Tibial artery (tissue), 4 donors: ENCODE data around the gene ANKRD22.

Experiments
- DNase-seq, 2 donors: peaks; one replicate each; pipeline ENCODE4 v3.0.0-alpha.2; 2019
- H3K27ac ChIP-seq, 2 donors: fragments of 200-600 bp; sonication (generic) in 1 of 2; 1 replicate in 1 of 2; 2 replicates in 1 of 2; pipeline ENCODE4 v1.5.1; 2018 to 2019; ENCODE audit warnings: mild to moderate bottlenecking in 1 of 2
- H3K27me3 ChIP-seq, 2 donors: fragments of 200-600 bp; sonication (generic) in 1 of 2; one replicate each; pipeline versions ENCODE4 v1.5.1 to v1.6.0; 2016 to 2019
- H3K36me3 ChIP-seq, 3 donors: fragments of 200-600 bp; sonication (generic) in 2 of 3; one replicate each; pipeline ENCODE4 v1.5.1; 2016 to 2019; ENCODE audit warnings: mild to moderate bottlenecking in 2 of 3
- H3K4me1 ChIP-seq, 4 donors: fragments of 200-600 bp; sonication (generic) in 2 of 4; 1 replicate in 3 of 4; 2 replicates in 1 of 4; pipeline ENCODE4 v1.5.1; 2016 to 2019
- H3K4me3 ChIP-seq, 2 donors: fragments of 200-600 bp; sonication (generic) in 1 of 2; 1 replicate in 1 of 2; 2 replicates in 1 of 2; pipeline ENCODE4 v1.5.1; 2018 to 2019; ENCODE audit warnings: mild to moderate bottlenecking in 2 of 2
- H3K9me3 ChIP-seq, 3 donors: fragments of 200-600 bp; sonication (generic) in 1 of 3; one replicate each; pipeline ENCODE4 v1.5.1; 2016 to 2019
- CTCF ChIP-seq, 2 experiments: fragments of 200-600 bp in 1 of 2; fragments of 450-650 bp in 1 of 2; IDR thresholded peaks; one replicate each; pipeline ENCODE4 v1.5.1; 2017 to 2019; ENCODE audit warnings: antibody characterized with exemption in 2 of 2, mild to moderate bottlenecking in 1 of 2, moderate library complexity in 1 of 2
- intact Hi-C: fragments of 100-400 bp; cut with DNase I; formaldehyde crosslinking; loops from one replicate; pipeline ENCODE4 v1.15.0; 2023; ENCODE audit warnings: low total_unique reads

ANKRD22 gene

GRCh38 chr10:88873757-88874156 lies 22.1 kb upstream of the ANKRD22 start:
- no peak for TF ChIP-seq CTCF (IDR thresholded peaks at IDR 0.05)
- peaks cover 0 to 6% of the 10 kb centered on the region in 2 donors for H3K27me3 ChIP-seq
- intact Hi-C loops: no loop called here
- no peak for DNase-seq
- H3K4me1 ChIP-seq: no peaks in the 10 kb centered on the region
- no peak overlapping the region for H3K4me3 ChIP-seq
- no peaks in the 10 kb centered on the region for H3K9me3 ChIP-seq
- no peak overlapping the region for H3K27ac ChIP-seq
- H3K36me3 ChIP-seq: no peaks in the 10 kb centered on the region

GRCh38 chr10:88870089-88870488 lies 18.4 kb upstream of the ANKRD22 start:
- Histone ChIP-seq H3K9me3 (no peaks in the 10 kb centered on the region), H3K36me3 (no peaks in the 10 kb centered on the region), H3K27ac (no peak overlapping the region), H3K4me3 (no peak overlapping the region), H3K27me3 (peaks cover 0 to 2% of the 10 kb centered on the region in 2 donors), H3K4me1 (no peaks in the 10 kb centered on the region)
- intact Hi-C loops: no loop called here
- no peak for TF ChIP-seq CTCF (IDR thresholded peaks at IDR 0.05)
- no peak for DNase-seq

- Histone ChIP-seq H3K27ac (no peak overlapping the region), H3K36me3 (no peaks in the 10 kb centered on the region), H3K27me3 (peaks cover 0 to 7% of the 10 kb centered on the region in 2 donors), H3K4me3 (no peak overlapping the region), H3K9me3 (no peaks in the 10 kb centered on the region), H3K4me1 (no peaks in the 10 kb centered on the region)
- no peak for TF ChIP-seq CTCF (IDR thresholded peaks at IDR 0.05)
- intact Hi-C loops: no loop called here
- DNase-seq: no peak
These were observed 14.8 kb upstream of the ANKRD22 start for GRCh38 chr10:88866454-88866853.

GRCh38 chr10:88865281-88865876 lies 13.7 kb upstream of the ANKRD22 start:
- no peak overlapping the region for H3K27ac ChIP-seq
- intact Hi-C loops: no loop called here
- no peaks in the 10 kb centered on the region for H3K36me3 ChIP-seq
- H3K4me1 ChIP-seq: no peaks in the 10 kb centered on the region
- H3K27me3 ChIP-seq: peaks cover 0 to 7% of the 10 kb centered on the region in 2 donors
- no peak for TF ChIP-seq CTCF (IDR thresholded peaks at IDR 0.05)
- no peaks in the 10 kb centered on the region for H3K9me3 ChIP-seq
- no peak for DNase-seq
- no peak overlapping the region for H3K4me3 ChIP-seq

- no peak for TF ChIP-seq CTCF (IDR thresholded peaks at IDR 0.05)
- no peak for DNase-seq
- H3K27me3 ChIP-seq: peaks cover 0 to 7% of the 10 kb centered on the region in 2 donors
- intact Hi-C loops: loop anchor here (5.0 kb wide), 1 partner anchor 331 kb away; no protein-coding TSS in a partner anchor
- no peak overlapping the region for H3K27ac ChIP-seq
- no peaks in the 10 kb centered on the region for H3K36me3 ChIP-seq
- no peak overlapping the region for H3K4me3 ChIP-seq
- H3K9me3 ChIP-seq: no peaks in the 10 kb centered on the region
- H3K4me1 ChIP-seq: no peaks in the 10 kb centered on the region
These were observed 9.4 kb upstream of the ANKRD22 start for GRCh38 chr10:88861036-88861435.

- Histone ChIP-seq H3K4me1 (no peaks in the 10 kb centered on the region), H3K4me3 (no peak overlapping the region), H3K9me3 (no peaks in the 10 kb centered on the region), H3K36me3 (no peaks in the 10 kb centered on the region), H3K27ac (no peak overlapping the region), H3K27me3 (peaks cover 0 to 7% of the 10 kb centered on the region in 2 donors)
- no peak for DNase-seq
- TF ChIP-seq CTCF (IDR thresholded peaks at IDR 0.05): no peak
- intact Hi-C loops: no loop called here
These were observed 6.8 kb upstream of the ANKRD22 start for GRCh38 chr10:88858491-88858890.
